Measurements from ENCODE around the gene CNTNAP5.

The CNTNAP5 gene

GRCh38 chr2:124755386-124755785 lies 730.3 kb downstream of the CNTNAP5 start:
- DNase-seq (ENCODE audit: insufficient read length, low spot score) (no peak), FAIRE-seq (no peak)

GRCh38 chr2:124756048-124756447 lies 731.0 kb downstream of the CNTNAP5 start:
- no peak for DNase-seq (ENCODE audit: insufficient read length, low spot score)
- FAIRE-seq = no peak

GRCh38 chr2:124762388-124762787 lies 737.3 kb downstream of the CNTNAP5 start:
- no peak for FAIRE-seq
- no peak for DNase-seq (ENCODE audit: insufficient read length, low spot score)

- FAIRE-seq = no peak
- no peak for DNase-seq (ENCODE audit: insufficient read length, low spot score)
Observed at GRCh38 chr2:124763611-124764010, 738.5 kb downstream of the CNTNAP5 start.

GRCh38 chr2:124774781-124775180 lies 749.7 kb downstream of the CNTNAP5 start:
- DNase-seq (ENCODE audit: insufficient read length, low spot score) (no peak), FAIRE-seq (no peak)

GRCh38 chr2:124776332-124776731 lies 751.2 kb downstream of the CNTNAP5 start:
- FAIRE-seq (no peak), DNase-seq (ENCODE audit: insufficient read length, low spot score) (no peak)

GRCh38 chr2:124778076-124778475 lies 753.0 kb downstream of the CNTNAP5 start:
- FAIRE-seq = no peak
- no peak for DNase-seq (ENCODE audit: insufficient read length, low spot score)

- DNase-seq (ENCODE audit: insufficient read length, low spot score) (no peak), FAIRE-seq (no peak)
Observed at GRCh38 chr2:124796647-124797046, 771.6 kb downstream of the CNTNAP5 start.

GRCh38 chr2:124797049-124797448 lies 772.0 kb downstream of the CNTNAP5 start:
- DNase-seq (ENCODE audit: insufficient read length, low spot score) = no peak
- no peak for FAIRE-seq

GRCh38 chr2:124798551-124798950 lies 773.5 kb downstream of the CNTNAP5 start:
- no peak for DNase-seq (ENCODE audit: insufficient read length, low spot score)
- no peak for FAIRE-seq

GRCh38 chr2:124804014-124804940 lies 779.2 kb downstream of the CNTNAP5 start:
- no peak for FAIRE-seq
- DNase-seq (ENCODE audit: insufficient read length, low spot score) = no peak

- DNase-seq (ENCODE audit: insufficient read length, low spot score) (no peak), FAIRE-seq (no peak)
Observed at GRCh38 chr2:124805060-124805459, 780.0 kb downstream of the CNTNAP5 start.

- no peak for DNase-seq (ENCODE audit: insufficient read length, low spot score)
- FAIRE-seq = no peak
Observed at GRCh38 chr2:124810132-124810531, 785.0 kb downstream of the CNTNAP5 start.

GRCh38 chr2:124814968-124815745 lies 790.1 kb downstream of the CNTNAP5 start:
- DNase-seq (ENCODE audit: insufficient read length, low spot score) (no peak), FAIRE-seq (no peak)

GRCh38 chr2:124816007-124816406 lies 790.9 kb downstream of the CNTNAP5 start:
- no peak for FAIRE-seq
- DNase-seq (ENCODE audit: insufficient read length, low spot score) = no peak

- DNase-seq (ENCODE audit: insufficient read length, low spot score) (no peak), FAIRE-seq (no peak)
Observed at GRCh38 chr2:124822516-124822915, 797.4 kb downstream of the CNTNAP5 start.

GRCh38 chr2:124824441-124824840 lies 799.4 kb downstream of the CNTNAP5 start:
- FAIRE-seq = no peak
- no peak for DNase-seq (ENCODE audit: insufficient read length, low spot score)

- DNase-seq (ENCODE audit: insufficient read length, low spot score) (no peak), FAIRE-seq (no peak)
Observed at GRCh38 chr2:124832521-124832920, 807.4 kb downstream of the CNTNAP5 start.

GRCh38 chr2:124834331-124834730 lies 809.2 kb downstream of the CNTNAP5 start:
- no peak for DNase-seq (ENCODE audit: insufficient read length, low spot score)
- no peak for FAIRE-seq

GRCh38 chr2:124835331-124835730 lies 810.2 kb downstream of the CNTNAP5 start:
- no peak for FAIRE-seq
- no peak for DNase-seq (ENCODE audit: insufficient read length, low spot score)

- DNase-seq (ENCODE audit: insufficient read length, low spot score) = no peak
- no peak for FAIRE-seq
Observed at GRCh38 chr2:124836416-124836815, 811.3 kb downstream of the CNTNAP5 start.

- DNase-seq (ENCODE audit: insufficient read length, low spot score) (no peak), FAIRE-seq (no peak)
Observed at GRCh38 chr2:124837496-124837895, 812.4 kb downstream of the CNTNAP5 start.

All from HTR-8/SVneo (cell line).